ENCODE measurements around the gene ARHGEF40.
A peak's percentile ranks its signal among the peaks of the same experiment; 100 is the strongest.

ARHGEF40 gene

DNA sequence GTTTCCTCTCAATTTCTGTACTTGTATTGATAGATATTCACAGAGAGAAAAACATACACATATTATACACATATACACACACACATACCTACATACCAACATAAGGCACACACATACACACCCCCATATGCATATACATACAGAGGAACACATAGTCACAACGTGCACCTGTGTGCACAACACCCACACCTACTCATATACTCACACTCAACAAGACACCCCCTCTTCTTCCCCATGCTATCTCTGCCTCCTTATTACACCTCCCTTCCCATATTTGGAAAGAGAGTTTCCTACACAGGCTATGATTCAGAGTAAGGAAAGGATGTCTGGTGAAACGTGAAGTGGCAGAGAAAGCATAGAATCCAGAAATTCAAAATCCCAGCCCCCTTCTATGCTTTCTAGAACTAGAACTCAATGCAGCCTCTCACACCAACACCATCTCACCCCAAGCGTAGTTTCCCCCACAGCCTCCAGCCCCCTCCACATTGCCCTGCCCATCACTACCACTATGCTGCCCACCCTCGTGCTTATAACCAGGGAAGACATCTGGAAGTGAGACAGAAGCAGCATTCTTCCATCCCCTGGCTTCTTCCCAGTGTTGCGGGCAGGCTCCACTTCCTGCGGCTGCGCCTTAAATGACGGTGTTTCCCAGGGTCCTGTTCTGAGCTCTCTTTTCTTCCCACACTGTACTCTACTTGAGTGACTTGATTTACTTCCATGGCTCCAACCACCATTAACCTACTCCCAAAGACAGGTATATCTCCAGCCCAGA is 10.1 kb upstream of the ARHGEF40 start:
- DNase-seq (ENCODE audit: low read depth): no peak

DNA sequence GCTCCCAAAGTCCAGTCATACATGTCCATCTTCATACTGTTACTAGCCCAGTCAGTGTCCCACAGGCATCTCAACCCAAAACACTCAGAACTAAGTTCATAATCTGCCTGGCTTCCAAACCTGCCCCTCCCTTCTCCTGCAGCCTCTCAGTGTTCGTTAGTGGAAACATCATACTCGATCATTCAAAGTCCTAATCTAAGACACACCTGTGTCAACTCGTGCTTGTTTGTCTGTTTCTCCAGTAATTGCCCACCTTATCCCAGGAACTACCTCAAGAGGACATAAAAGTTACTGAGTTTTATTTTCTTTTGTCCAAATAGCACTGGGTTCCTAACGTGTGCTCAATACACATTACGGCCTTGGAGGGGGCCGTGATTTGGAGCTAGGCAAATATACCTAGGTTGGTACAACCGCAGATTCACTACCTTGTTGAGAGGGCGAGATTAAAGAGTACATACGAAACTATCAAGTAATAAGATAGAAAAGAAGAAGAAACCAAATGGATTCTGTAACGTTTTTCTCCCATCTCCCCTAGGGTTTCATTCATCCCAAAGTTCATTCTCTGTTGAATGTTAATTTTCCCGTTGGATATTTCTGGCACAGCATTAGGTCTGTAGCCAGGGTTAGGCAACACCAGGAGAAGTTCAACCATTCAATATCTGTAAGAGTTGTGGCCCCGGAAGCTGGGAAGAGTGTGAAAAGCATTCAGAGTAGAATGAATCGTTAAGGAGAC is 9.3 kb upstream of the ARHGEF40 start:
- DNase-seq (ENCODE audit: low read depth): no peak

DNA sequence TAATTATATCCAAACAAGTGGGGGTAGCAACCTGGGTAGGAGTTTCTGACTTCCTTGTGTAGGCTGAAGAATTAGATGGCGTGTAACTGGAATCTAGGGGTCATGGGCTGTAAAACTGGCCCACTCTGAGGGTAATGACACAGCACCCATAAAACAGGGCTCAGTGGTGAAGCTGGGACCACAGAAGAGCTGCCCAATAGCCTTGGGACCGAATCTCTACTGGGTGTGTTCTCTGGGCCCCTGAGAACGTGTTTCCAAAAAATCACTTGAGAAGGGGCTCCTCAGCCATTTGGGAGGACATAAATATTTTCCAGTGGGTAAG is 8.8 kb upstream of the ARHGEF40 start:
- DNase-seq (ENCODE audit: low read depth): no peak

DNA sequence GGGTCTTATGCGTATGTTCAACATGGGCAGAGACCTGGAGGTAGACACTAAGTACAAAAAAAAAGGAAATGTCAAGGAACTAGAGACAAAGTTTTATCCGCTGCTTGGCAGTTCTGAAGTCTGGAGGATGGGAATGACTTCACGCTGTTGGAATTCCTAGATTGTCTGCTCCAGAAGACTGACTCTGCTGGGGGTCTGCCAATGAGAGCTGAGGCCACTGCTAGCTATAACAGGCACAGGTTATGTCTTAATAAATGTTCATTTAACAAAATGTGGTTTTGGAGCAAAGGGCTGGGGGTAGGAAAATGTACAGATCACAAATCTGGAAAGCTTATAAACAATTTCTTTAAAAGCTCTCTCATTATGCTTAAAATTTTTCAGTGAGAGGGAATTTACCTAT is 6.6 kb upstream of the ARHGEF40 start:
- no peak for DNase-seq (ENCODE audit: low read depth)

DNA sequence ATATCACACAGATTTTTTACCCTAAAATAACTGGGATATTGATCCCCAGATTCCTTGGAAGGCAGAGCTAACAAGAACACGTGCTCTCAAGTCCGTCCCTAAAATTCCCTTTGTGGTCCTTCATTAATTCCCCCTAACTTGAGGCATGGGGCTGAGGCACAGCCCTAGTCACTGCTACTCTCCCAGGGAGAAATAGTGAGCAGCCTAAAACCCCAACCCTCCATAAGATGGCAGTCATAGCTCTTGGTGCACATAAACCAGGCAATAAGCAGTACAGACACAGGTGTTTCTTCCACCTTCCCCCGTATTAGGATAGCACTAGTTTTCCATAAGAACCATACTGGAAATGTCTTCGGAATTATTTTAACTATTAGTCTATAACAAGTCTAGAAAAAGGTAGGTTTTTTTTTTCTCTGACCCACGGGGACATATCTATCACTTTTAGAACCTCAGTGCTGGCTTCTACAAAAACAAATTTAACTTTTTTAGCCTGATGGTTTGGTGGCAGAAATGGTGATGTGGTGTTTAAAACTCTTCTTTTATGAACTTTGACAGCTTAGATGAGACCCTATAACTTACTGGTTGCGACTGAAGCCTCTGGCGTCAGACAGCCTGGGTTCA is 3.1 kb upstream of the ARHGEF40 start:
- no peak for DNase-seq (ENCODE audit: low read depth)

DNA sequence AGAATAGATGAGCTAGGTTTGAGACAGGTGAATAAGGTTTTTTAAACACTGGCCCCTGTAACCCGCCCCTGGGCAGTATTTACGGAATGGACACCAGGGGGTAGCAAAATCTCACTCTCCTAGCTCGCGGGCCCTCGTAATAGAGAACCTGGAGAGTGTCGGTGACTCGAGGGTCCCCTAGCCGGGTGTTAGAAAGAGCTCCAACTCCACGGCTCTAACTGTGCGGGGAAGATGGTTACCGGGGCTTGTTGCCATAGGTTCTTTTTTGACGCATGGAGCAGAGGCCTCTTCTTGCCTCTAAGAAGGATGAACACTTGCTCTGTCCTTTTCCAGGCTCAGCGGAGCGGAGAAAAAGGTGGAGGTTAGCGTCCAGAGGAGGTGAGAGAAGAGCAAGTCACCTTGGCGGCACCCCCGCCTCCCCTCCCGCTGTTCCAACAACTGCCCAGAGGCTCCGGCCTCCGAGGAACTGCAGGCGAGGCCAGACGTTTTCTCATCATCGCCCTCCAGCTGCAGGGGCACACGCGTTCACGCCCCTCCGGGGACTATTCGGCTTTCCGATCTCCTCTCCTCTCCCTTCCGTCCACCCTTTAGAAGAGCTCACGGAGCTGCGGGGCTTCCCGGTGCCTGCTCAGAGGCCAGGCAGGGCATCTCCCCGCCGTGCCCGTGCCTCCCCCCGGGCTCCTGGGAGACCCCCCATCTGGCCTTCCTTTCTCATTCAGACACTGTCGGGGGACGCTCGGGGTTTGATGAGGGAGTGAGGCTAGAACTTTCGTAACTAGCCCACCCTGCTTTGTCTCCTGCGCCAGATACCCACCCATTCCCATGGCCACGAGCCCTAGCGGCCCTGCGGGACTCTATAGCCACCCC is 1.4 kb upstream of the ARHGEF40 start:
- DNase-seq (ENCODE audit: low read depth): no peak

DNA sequence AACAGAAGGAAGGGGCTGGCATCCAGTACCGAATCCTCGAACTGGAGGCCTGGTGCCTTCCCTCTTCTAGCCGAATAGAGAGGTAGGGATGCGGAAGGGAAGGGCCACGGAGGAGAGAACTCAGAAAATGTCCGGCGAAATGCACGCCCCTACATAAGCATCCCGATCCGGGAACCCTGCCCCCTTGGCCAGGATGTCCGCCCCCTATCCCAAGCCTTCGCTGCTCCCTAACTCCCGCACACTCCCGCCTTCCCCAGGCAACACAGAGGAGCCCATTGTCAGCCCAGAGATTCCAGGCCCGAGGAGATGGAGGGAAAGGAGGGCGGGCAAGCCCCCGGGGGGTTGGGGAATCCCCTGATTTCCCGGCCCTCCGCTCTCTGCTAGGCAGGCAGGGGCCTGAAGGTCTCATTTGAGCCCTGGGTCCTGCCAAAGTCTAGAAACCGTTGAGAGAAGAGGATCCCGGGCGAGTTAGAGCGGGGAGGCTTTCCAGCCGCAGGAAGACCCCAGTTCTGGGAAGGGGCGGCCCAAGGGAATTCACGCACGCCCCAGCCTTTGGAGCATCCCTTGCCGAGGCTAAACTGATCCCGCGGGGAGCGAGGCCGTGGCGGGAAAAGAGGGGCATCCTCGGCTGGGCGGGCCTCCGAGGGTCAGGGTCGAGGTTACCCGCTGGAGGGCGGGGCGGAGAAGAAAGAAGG is 569 bp upstream of the ARHGEF40 start:
- DNase-seq (ENCODE audit: low read depth): no peak

DNA sequence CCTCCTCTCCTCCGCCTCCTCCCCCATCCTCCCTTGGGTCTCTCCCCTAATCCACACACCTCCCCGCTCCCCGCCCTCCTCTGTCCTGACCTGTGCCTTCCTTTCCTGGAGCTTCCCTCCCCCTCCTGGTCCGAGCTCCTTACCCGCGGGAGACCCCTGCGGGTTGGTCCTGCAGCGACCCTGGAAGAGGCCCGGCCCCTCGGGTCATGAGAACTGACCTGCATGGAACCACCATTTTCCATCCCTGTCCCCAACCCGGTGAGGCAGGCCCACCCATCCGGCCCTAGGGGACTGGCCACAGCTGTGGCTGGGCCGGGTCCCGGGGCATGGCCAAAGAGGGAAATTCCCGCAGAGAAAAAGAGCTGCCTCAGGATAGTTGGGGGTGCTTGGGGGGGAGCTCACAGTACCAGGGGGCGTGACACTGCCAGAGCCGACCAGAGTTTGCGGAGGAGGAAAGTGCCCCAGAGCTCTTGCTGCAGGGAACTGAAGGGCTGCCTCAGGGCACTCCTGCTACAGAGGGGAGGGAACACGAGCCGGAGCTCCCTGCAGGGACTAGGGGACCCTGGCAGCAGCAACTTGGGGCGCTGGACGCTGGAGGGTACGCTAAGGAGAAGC is 613 bp downstream of the ARHGEF40 start:
- no peak for DNase-seq (ENCODE audit: low read depth)

DNA sequence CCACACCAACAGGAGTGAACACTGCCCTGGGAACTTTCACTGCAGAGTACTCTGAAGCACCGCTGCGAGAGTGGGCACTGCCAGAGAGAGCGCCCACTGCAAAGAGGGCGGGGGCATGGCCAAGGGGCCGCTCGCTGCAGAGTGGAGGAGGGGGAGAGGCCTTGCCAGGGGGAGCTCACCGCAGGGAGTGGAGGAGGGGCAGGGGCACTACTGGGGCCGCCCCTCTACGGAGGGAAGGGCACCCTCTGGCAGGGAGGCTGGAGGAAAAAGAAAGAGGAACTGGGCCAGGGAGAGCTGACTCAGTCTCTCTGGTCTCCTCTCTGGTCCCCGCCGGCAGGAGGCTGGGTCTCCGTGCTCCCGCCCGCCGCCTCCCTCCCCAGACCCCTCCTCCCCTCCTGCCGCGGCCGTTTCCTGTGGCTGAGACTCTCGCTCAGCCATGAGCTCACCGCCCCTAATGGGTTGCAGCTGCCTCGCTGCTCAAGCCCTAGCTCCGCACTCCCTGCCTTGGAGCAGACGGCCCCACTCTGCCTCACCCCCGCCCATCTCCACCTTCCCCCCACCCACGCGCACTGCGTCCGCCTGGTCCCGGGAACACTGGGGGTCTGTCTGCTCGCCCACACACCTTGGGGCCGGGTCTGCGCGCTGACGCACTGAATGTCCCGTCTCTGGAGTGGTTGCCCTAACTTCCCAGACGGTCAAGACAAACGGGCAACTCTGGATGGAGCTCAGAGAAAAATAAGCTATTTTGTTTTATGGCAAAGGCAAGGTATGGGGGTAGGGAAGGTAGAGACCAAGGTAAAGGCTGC is 1.3 kb downstream of the ARHGEF40 start:
- peak; percentile 80 for DNase-seq (ENCODE audit: low read depth)

DNA sequence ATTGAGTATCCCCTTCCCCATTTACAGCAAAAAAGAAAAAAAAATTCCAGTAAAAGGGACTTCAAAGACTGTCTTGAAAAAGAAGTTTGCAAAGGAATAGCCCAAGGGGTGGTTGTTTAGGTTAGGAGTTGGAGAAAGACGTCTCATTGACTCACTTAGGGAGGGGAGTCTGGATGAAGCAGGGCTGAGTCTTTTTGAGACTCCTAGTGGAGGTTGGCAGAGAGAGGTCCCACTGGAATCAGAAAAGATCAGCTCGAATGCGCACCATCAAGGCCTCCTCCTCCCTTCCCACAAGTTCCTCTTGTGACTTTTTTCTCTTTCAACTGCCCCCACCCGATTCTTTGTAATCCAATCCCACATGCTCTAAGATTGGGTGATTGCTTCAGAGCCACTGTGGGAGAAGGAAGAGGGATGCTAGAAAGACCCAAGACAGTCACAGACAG is 1.9 kb downstream of the ARHGEF40 start:
- no peak for DNase-seq (ENCODE audit: low read depth)

DNA sequence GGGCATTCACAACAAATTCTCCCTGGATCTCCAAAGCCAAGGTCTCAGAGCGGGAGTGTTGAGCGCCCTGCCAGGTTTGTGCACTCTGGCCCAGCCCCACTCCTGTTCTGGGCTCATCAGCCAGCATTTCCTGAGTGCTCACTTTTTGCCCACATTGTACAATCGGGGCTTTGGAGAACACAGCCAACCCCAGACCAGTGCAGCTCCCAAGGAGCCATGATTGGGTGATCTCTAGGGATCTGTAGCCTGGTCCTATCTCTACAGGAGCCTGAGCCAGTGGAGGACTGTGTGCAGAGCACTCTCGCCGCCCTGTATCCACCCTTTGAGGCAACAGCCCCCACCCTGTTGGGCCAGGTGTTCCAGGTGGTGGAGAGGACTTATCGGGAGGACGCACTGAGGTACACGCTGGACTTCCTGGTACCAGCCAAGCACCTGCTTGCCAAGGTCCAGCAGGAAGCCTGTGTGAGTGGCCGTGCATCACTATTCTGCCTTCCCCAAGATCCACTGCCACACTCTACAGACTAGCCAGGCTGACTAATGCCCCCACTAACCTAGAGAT is 2.8 kb downstream of the ARHGEF40 start:
- no peak for DNase-seq (ENCODE audit: low read depth)

DNA sequence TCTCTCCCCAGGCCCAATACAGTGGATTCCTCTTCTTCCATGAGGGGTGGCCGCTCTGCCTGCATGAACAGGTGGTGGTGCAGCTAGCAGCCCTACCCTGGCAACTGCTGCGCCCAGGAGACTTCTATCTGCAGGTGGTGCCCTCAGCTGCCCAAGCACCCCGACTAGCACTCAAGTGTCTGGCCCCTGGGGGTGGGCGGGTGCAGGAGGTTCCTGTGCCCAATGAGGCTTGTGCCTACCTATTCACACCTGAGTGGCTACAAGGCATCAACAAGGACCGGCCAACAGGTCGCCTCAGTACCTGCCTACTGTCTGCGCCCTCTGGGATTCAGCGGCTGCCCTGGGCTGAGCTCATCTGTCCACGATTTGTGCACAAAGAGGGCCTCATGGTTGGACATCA is 3.8 kb downstream of the ARHGEF40 start:
- no peak for DNase-seq (ENCODE audit: low read depth)

DNA sequence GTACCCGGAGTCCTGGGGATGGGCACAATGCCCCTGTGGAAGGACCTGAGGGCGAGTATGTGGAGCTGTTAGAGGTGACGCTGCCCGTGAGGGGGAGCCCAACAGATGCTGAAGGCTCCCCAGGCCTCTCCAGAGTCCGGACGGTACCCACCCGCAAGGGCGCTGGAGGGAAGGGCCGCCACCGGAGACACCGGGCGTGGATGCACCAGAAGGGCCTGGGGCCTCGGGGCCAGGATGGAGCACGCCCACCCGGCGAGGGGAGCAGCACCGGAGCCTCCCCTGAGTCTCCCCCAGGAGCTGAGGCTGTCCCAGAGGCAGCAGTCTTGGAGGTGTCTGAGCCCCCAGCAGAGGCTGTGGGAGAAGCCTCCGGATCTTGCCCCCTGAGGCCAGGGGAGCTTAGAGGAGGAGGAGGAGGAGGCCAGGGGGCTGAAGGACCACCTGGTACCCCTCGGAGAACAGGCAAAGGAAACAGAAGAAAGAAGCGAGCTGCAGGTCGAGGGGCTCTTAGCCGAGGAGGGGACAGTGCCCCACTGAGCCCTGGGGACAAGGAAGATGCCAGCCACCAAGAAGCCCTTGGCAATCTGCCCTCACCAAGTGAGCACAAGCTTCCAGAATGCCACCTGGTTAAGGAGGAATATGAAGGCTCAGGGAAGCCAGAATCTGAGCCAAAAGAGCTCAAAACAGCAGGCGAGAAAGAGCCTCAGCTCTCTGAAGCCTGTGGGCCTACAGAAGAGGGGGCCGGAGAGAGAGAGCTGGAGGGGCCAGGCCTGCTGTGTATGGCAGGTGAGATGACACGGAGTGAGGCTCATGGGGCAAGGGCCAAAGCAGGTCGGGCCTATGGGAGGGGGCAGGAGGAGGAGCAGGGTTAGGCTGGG is 4.5 kb downstream of the ARHGEF40 start:
- DNase-seq (ENCODE audit: low read depth): no peak

DNA sequence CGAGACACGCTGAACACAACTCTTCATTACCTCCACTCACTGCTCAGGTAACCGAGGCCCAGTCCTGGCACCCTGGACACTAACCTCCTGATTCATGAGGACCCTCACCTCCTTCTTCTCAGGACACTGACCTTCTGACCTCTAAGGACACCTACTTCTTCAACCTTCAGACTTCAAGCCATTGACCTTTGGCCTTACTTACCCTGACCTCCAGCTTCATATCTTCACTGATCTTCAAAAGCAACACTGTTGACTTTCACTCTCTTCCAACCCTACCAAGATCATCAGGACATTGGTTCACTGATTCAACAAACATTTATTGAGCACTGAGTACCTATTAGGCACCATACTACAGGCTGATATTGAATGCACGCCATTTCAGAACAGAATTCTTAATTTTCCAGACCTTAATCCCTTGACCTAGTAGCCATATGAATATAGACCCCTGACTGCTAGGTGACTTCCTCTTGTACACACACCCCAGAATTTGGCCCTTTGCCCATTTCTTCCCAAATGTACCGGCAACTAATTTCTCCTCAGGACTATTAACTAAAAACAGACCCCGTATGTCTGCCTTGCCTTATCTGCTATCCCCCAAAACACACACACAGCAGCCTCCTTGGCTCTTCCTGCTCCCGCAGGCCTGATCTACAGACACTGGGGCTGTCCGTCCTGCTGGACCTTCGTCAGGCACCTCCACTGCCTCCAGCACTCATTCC is 5.8 kb downstream of the ARHGEF40 start:
- DNase-seq (ENCODE audit: low read depth): no peak

DNA sequence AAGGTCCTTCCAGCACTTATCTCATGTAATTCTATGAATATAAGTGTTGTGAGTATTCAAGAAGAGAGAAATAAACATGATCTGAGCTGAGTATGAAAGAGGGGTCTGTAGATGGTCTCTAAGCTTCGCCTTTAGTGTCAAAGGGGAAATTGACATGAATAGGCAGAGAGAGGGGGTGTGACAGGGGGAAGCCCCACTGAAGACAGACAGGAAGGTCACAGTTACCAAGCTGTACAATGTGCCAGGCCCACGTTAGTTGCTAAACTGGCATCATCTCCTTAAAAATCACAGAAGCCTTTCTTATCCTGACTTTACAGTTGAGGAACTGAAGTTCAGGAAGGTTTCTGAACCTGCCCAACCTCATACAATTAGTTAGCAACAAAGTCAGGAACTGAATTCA is 7.6 kb downstream of the ARHGEF40 start:
- DNase-seq (ENCODE audit: low read depth): no peak

DNA sequence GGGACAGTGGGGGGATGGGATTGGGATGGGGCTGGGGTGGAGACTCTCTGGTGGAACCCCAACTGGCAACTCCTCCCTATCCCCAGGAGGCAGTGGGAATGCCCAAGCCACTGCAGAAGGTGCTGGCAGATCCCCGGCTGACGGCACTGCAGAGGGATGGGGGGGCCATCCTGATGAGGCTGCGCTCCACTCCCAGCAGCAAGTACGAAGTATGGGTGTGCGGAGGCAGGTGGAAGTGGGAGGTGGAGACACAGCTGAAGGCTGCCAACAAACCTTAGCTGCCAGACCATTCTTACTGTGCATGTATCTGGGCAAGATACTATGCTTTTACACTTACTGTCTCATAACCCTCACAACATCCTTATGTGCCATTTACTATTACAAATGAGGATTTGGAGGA is 8.2 kb downstream of the ARHGEF40 start:
- DNase-seq (ENCODE audit: low read depth): no peak

DNA sequence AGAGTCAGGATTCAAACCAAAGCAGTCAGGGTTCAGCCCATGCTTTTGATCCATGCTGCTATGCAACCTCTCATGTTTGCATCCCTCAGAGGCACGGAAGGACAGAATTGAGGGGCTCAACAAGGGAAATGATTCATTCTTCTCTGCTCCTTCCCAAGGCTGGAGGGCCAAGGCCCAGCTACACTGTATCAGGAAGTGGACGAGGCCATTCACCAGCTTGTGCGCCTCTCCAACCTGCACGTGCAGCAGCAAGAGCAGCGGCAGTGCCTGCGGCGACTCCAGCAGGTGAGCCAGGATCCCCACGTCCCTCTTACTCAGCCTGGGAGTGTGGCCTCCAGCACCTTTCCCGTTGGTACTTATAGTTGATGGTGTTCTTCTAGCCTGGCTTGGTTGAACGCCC is 8.6 kb downstream of the ARHGEF40 start:
- DNase-seq (ENCODE audit: low read depth): no peak

DNA sequence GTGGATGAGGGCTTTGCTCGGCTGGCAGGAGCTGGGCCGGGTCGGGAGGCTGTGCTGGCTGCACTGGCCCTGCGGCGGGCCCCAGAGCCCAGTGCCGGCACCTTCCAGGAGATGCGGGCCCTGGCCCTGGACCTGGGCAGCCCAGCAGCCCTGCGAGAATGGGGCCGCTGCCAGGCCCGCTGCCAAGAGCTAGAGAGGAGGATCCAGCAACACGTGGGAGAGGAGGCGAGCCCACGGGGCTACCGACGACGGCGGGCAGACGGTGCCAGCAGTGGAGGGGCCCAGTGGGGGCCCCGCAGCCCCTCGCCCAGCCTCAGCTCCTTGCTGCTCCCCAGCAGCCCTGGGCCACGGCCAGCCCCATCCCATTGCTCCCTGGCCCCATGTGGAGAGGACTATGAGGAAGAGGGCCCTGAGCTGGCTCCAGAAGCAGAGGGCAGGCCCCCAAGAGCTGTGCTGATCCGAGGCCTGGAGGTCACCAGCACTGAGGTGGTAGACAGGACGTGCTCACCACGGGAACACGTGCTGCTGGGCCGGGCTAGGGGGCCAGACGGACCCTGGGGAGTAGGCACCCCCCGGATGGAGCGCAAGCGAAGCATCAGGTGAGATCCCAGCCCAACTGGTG is 11.5 kb downstream of the ARHGEF40 start:
- DNase-seq (ENCODE audit: low read depth): no peak
